ENCODE data around the gene SAMD13. TPM values are rescaled to one million over a fixed set of nuclear protein-coding genes. Genes with fewer than 3 reads are reported as not detected.

The SAMD13 gene
- total and polyA plus RNA-seq, 7 donors = 0.41 to 31.8 (median 3.0) TPM

DNA sequence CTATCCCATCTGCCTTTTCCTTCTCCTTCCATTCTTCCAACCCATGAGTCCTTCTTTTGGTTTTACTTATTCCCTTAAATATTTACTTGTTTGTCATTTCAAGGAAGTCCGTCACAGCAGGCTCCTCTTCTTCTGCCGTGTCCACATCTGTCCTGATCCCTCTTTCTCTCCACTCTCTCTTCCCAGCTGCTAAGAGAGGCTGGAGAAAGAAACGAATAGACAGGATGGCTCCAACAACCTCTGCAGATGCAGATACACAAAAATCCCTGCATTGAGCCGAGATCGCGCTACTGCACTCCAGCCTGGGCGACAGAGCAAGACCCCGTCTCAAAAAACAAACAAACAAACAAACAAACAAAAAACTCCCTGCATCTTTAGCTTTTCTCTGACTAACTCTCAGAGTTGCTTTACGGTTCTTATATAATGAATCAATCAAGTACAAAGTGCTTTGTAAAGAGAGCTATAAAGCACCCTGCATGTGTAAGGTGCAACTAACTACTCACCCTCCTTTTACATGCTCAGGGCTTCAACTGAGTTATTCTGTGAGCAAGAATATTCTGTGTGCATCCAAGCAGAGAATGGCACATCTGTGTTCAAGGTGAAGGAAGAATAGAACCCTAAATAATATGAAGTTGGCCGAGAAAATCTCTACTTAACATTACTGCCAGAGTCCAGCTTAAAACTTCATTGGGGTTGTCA, 3.8 kb upstream of the SAMD13 start:
- no peaks in the 10 kb centered on the region for H3K27me3 ChIP-seq
- intact Hi-C loops (cut with DNase I) = loop anchor here (5.0 to 10.0 kb wide), 2 partner anchors 137 to 300 kb away; partner anchors contain the start of gene TTLL7
- peaks cover 0 to 38% (median 24%) of the 10 kb centered on the region in 4 donors for H3K4me1 ChIP-seq
- peak overlapping the region; percentile 81 to 86 (median 82) for H3K27ac ChIP-seq
- H3K4me3 ChIP-seq = peak overlapping the region in 3 of 4 donors; percentile 73 to 78 (median 76)
- no peak for TF ChIP-seq POLR2A (IDR thresholded peaks at IDR 0.05)
- TF ChIP-seq, protein P1, sequence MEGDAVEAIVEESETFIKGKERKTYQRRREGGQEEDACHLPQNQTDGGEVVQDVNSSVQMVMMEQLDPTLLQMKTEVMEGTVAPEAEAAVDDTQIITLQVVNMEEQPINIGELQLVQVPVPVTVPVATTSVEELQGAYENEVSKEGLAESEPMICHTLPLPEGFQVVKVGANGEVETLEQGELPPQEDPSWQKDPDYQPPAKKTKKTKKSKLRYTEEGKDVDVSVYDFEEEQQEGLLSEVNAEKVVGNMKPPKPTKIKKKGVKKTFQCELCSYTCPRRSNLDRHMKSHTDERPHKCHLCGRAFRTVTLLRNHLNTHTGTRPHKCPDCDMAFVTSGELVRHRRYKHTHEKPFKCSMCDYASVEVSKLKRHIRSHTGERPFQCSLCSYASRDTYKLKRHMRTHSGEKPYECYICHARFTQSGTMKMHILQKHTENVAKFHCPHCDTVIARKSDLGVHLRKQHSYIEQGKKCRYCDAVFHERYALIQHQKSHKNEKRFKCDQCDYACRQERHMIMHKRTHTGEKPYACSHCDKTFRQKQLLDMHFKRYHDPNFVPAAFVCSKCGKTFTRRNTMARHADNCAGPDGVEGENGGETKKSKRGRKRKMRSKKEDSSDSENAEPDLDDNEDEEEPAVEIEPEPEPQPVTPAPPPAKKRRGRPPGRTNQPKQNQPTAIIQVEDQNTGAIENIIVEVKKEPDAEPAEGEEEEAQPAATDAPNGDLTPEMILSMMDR (IDR thresholded peaks at IDR 0.05) = no peak
- no peak for TF ChIP-seq POLR2AphosphoS5 (IDR thresholded peaks at IDR 0.05)
- TF ChIP-seq EP300 (IDR thresholded peaks at IDR 0.05) = no peak
- no peak for DNase-seq
- H3K9me3 ChIP-seq = peaks cover 0 to 4% (median 0%) of the 10 kb centered on the region in 4 donors
- 13 to 61% methylated on average over 10 of the region's 10 CpGs for WGBS, 2 donors
- H3K36me3 ChIP-seq = no peaks in the 10 kb centered on the region

GRCh38 chr1:84298328-84298683, 3.2 kb upstream of the SAMD13 start:
- Histone ChIP-seq H3K27me3 (no peaks in the 10 kb centered on the region), H3K27ac (peak overlapping the region; percentile 81 to 86 (median 82)), H3K9me3 (peaks cover 0 to 4% (median 0%) of the 10 kb centered on the region in 4 donors), H3K4me1 (peaks cover 0 to 39% (median 26%) of the 10 kb centered on the region in 4 donors), H3K4me3 (peak overlapping the region; percentile 62 to 78 (median 74)), H3K36me3 (no peaks in the 10 kb centered on the region)
- WGBS, 2 donors = 0 to 1% methylated on average over 34 of the region's 34 CpGs
- DNase-seq = peak; percentile 70
- intact Hi-C loops (cut with DNase I) = loop anchor here (5.0 to 10.0 kb wide), 2 partner anchors 136 to 301 kb away; partner anchors contain the start of gene TTLL7
- TF ChIP-seq POLR2AphosphoS5 (IDR thresholded peaks at IDR 0.05) (peak in 3 of 4 donors; percentile 71 to 75 (median 74)), EP300 (IDR thresholded peaks at IDR 0.05) (no peak)

DNA sequence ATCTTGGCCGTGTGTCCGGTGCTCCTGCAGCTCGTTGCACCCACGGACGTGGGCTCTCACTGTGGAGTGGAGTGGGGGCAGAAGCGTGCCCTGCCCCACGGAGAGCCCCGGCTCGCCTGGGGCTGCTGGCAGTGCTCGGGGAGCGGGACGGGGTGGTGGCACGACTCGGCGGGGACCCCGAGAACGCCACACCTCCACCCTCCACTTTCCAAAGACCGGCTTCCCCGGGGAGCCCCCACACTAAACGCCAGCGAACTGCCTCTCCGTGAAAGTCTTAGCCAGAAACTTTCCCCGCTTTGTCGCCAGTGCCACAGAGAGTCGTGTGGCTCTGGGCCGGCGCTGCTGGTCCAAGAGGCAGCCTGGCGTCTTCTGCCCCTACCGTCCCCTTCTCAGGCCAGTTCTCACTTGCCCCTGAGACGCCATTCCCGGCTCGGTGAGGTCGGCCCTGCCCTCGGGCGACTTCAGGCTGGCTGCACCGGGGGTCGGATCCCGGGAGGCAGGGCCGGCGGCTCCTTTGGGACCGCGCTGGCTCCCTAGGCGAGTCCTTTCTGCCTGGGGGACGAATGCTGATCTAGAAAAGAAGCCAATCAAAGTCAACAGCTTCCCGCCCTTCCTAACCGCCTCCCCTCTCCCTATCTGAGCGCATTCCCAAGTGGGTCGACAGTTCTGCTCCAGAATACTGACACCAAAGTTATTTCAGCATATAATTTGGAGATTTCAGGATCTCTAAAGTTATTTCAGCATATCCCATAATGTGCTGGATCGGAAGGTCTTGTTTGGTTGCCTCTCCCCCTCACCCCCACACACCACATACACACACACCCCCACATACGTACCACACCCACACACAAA, 2.6 kb upstream of the SAMD13 start:
- Histone ChIP-seq H3K9me3 (peaks cover 0 to 4% (median 0%) of the 10 kb centered on the region in 4 donors), H3K4me3 (peak overlapping the region; percentile 62 to 78 (median 74)), H3K27me3 (no peaks in the 10 kb centered on the region), H3K4me1 (peaks cover 0 to 41% (median 29%) of the 10 kb centered on the region in 4 donors), H3K36me3 (no peaks in the 10 kb centered on the region), H3K27ac (peak overlapping the region; percentile 81 to 86 (median 82))
- peak; percentile 66 for DNase-seq
- intact Hi-C loops (cut with DNase I) = loop anchor here (5.0 to 10.0 kb wide), 2 partner anchors 136 to 302 kb away; partner anchors contain the start of gene TTLL7
- 1% methylated on average over 50 of the region's 50 CpGs for WGBS, 2 donors
- TF ChIP-seq EP300 (IDR thresholded peaks at IDR 0.05) (no peak), POLR2AphosphoS5 (IDR thresholded peaks at IDR 0.05) (no peak), POLR2A (IDR thresholded peaks at IDR 0.05) (no peak)
- TF ChIP-seq, protein P1 (IDR thresholded peaks at IDR 0.05) = no peak

- H3K27ac ChIP-seq = peak overlapping the region; percentile 81 to 86 (median 82)
- peaks cover 0 to 4% (median 0%) of the 10 kb centered on the region in 4 donors for H3K9me3 ChIP-seq
- H3K4me3 ChIP-seq = peak overlapping the region in 3 of 4 donors; percentile 73 to 78 (median 76)
- H3K36me3 ChIP-seq = no peaks in the 10 kb centered on the region
- H3K27me3 ChIP-seq = no peaks in the 10 kb centered on the region
- 14 to 32% methylated on average over 4 of the region's 4 CpGs for WGBS, 2 donors
- peaks cover 0 to 44% (median 30%) of the 10 kb centered on the region in 4 donors for H3K4me1 ChIP-seq
- intact Hi-C loops (cut with DNase I) = loop anchor here (5.0 to 10.0 kb wide), 3 partner anchors 135 to 302 kb away; partner anchors contain the start of gene TTLL7
- TF ChIP-seq EP300 (IDR thresholded peaks at IDR 0.05) = no peak
- TF ChIP-seq, protein P1 (IDR thresholded peaks at IDR 0.05) = no peak
- TF ChIP-seq POLR2A (IDR thresholded peaks at IDR 0.05) = no peak
- no peak for TF ChIP-seq POLR2AphosphoS5 (IDR thresholded peaks at IDR 0.05)
- no peak for DNase-seq
These were observed 1.9 kb upstream of the SAMD13 start for GRCh38 chr1:84299536-84300170.

Measured in sigmoid colon (tissue), 7 donors.